PC-9 (cell line): Measurements from ENCODE around the gene CCDC91.

Experiments used
- EZH2 ChIP-seq: fragments of 200-600 bp; sonication (generic); IDR thresholded peaks from 2 replicates; pipeline ENCODE4 v1.8.0; 2017; ENCODE audit warnings: antibody characterized with exemption, low read depth
- TF ChIP-seq, protein P1 (sequence below): fragments of 200-600 bp; sonication (generic); conservative IDR thresholded peaks from 2 replicates; pipeline ENCODE4 v1.6.1; 2017; ENCODE audit warnings: mixed run types, antibody characterized with exemption, mild to moderate bottlenecking, moderate library complexity

DNA sequence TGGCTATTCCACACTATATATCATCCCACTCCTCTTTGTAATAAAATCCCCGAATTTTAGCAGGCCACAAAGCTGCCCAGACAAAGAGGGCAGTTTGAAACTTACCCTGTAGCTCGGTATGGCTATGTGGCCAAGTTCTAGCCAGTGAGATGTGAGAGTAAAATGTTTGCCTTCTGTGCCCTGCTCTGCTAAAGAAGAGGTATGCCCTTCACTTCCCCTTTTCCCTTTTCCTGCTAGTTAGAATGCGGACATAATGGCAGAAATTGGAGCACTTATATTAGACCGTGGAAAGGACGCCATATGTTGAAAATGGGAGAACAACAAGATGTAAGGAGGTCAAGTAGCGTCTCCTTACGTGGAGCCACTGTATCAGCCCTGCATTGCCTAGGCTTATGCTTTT, 11.5 kb upstream of the CCDC91 start:
- TF ChIP-seq, protein P1, sequence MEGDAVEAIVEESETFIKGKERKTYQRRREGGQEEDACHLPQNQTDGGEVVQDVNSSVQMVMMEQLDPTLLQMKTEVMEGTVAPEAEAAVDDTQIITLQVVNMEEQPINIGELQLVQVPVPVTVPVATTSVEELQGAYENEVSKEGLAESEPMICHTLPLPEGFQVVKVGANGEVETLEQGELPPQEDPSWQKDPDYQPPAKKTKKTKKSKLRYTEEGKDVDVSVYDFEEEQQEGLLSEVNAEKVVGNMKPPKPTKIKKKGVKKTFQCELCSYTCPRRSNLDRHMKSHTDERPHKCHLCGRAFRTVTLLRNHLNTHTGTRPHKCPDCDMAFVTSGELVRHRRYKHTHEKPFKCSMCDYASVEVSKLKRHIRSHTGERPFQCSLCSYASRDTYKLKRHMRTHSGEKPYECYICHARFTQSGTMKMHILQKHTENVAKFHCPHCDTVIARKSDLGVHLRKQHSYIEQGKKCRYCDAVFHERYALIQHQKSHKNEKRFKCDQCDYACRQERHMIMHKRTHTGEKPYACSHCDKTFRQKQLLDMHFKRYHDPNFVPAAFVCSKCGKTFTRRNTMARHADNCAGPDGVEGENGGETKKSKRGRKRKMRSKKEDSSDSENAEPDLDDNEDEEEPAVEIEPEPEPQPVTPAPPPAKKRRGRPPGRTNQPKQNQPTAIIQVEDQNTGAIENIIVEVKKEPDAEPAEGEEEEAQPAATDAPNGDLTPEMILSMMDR: no peak
- TF ChIP-seq EZH2: no peak
